Measurements from ENCODE around the gene PDE10A. TPM values are rescaled to one million over a fixed set of nuclear protein-coding genes. Genes with fewer than 3 reads are reported as not detected.

Gene PDE10A
- total RNA-seq, 1 experiment from 2014 or later: 0.31 TPM

GRCh38 chr6:165652766-165653165 lies 10.3 kb downstream of the PDE10A start:
- Mint-ChIP-seq H3K9me3 (no peaks in the 10 kb centered on the region), H3K4me3 (no peak overlapping the region), H3K27me3 (ENCODE audit: low read depth) (peaks cover 12% of the 10 kb centered on the region), H3K27ac (no peak overlapping the region), H3K4me1 (peaks cover 2 to 4% of the 10 kb centered on the region in 2 experiments; a peak in 3 of 4 replicates), H3K36me3 (ENCODE audit: insufficient read depth in 1 of 3, low read depth in 3 of 3) (no peaks in the 10 kb centered on the region)
- no peaks in the 10 kb centered on the region for H3K9me3 ChIP-seq (ENCODE audit: control insufficient read depth, low read depth, low read length)
- no peak overlapping the region for H3K14ac ChIP-seq (ENCODE audit: insufficient read depth, low read length)
- no peaks in the 10 kb centered on the region for H3K79me1 ChIP-seq (ENCODE audit: insufficient read depth, low read depth, low read length, poor library complexity, severe bottlenecking)
- H4K5ac ChIP-seq (ENCODE audit: insufficient read length, low read depth, low read length): no peak overlapping the region
- H3K56ac ChIP-seq (ENCODE audit: insufficient read length, low read depth, low read length): no peak overlapping the region
- no peak overlapping the region for H3K23ac ChIP-seq (ENCODE audit: insufficient read length, low read depth, low read length)
- no peak overlapping the region for H2AFZ ChIP-seq (ENCODE audit: low read length)
- H3K79me2 ChIP-seq (ENCODE audit: insufficient read depth, low read length): no peaks in the 10 kb centered on the region
- H3K4ac ChIP-seq (ENCODE audit: low read depth, low read length): no peak overlapping the region
- H3K4me1 ChIP-seq (ENCODE audit: insufficient read depth, low read length): no peaks in the 10 kb centered on the region
- H2BK15ac ChIP-seq (ENCODE audit: low read depth, low read length): no peak overlapping the region
- no peak overlapping the region for H2BK12ac ChIP-seq (ENCODE audit: insufficient read length, low read depth, low read length)
- H2BK5ac ChIP-seq (ENCODE audit: insufficient read length, low read length): no peak overlapping the region
- H2AK5ac ChIP-seq (ENCODE audit: insufficient read length, low read length): no peak overlapping the region
- H2BK120ac ChIP-seq (ENCODE audit: low read depth, low read length, poor library complexity, severe bottlenecking): no peak overlapping the region
- H3K18ac ChIP-seq (ENCODE audit: insufficient read length, low read depth, low read length): no peak overlapping the region
- no peak for DNase-seq
- H3T11ph ChIP-seq (ENCODE audit: low read length): no peak overlapping the region
- H3K23me2 ChIP-seq (ENCODE audit: insufficient read length, low read depth, low read length, poor library complexity, severe bottlenecking): no peaks in the 10 kb centered on the region
- no peak overlapping the region for H4K8ac ChIP-seq (replicated peaks; ENCODE audit: insufficient read length, low read depth, low read length)
- WGBS (ENCODE audit: extremely low coverage, insufficient read length, low lambda C conversion rate): no CpG with 5 or more reads among the region's 5 CpGs
- H4K20me1 ChIP-seq (ENCODE audit: control insufficient read depth, insufficient read depth, insufficient read length): no peaks in the 10 kb centered on the region
- no peaks in the 10 kb centered on the region; the same call in 1 of the 2 replicates for H3K27me3 ChIP-seq (ENCODE audit: insufficient read depth, low read length)
- no peak overlapping the region for H4K91ac ChIP-seq (ENCODE audit: insufficient read length, low read depth, low read length)
- no peak overlapping the region for H3K9ac ChIP-seq (ENCODE audit: extremely low read depth, insufficient read length, low read length)
- no peak overlapping the region for H2BK20ac ChIP-seq (ENCODE audit: low read depth, low read length, poor library complexity, severe bottlenecking)
- no peak for TF ChIP-seq CTCF (conservative IDR thresholded peaks at IDR 0.05)
- no peak overlapping the region for H3K27ac ChIP-seq (ENCODE audit: insufficient read length, low read depth, low read length)
- H3K4me2 ChIP-seq (ENCODE audit: insufficient read depth, insufficient read length, low read length): no peak overlapping the region

Data from H9 (cell line).